Adrenal gland (tissue), 5 donors: Measurements from ENCODE around the gene SCN1A.

Source experiments
- POLR2A ChIP-seq, 2 donors: fragments of 450-650 bp; IDR thresholded peaks; one replicate each; pipeline ENCODE4 v1.6.1; 2017; ENCODE audit warnings: antibody characterized with exemption in 2 of 2, mild to moderate bottlenecking in 2 of 2, moderate library complexity in 1 of 2
- TF ChIP-seq, protein P1 (sequence below), 6 experiments: fragments of 450-650 bp in 4 of 6; fragments of 200-600 bp in 2 of 6; sonication (generic) in 1 of 6; IDR thresholded peaks; 1 replicate in 5 of 6; 2 replicates in 1 of 6; pipeline versions ENCODE4 v1.5.1 to v1.8.0; 2016 to 2021; ENCODE audit warnings: antibody characterized with exemption in 6 of 6, mild to moderate bottlenecking in 2 of 6, moderate library complexity in 1 of 6
- donor health status: DM: no; HTN: no; CAD: no.

DNA sequence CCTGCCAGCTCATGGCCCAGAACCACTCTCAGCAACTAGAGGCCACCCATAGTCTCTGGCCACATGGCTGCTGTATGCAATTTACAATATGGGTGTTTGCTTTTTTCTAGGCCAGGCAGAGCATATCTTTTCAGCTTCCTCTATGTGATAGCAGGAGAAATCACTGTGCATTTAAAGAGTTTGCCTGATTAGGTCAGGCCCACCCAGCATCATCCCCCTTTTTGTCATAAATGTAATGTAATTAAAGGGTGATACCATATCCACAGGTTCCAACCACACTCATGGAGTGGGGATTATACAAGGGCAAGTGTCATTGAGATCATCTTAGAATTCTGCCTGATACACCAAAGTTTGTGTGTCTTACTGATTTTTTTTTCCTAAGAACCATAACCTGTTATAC lies 102.5 kb downstream of the SCN1A start:
- TF ChIP-seq, protein P1, sequence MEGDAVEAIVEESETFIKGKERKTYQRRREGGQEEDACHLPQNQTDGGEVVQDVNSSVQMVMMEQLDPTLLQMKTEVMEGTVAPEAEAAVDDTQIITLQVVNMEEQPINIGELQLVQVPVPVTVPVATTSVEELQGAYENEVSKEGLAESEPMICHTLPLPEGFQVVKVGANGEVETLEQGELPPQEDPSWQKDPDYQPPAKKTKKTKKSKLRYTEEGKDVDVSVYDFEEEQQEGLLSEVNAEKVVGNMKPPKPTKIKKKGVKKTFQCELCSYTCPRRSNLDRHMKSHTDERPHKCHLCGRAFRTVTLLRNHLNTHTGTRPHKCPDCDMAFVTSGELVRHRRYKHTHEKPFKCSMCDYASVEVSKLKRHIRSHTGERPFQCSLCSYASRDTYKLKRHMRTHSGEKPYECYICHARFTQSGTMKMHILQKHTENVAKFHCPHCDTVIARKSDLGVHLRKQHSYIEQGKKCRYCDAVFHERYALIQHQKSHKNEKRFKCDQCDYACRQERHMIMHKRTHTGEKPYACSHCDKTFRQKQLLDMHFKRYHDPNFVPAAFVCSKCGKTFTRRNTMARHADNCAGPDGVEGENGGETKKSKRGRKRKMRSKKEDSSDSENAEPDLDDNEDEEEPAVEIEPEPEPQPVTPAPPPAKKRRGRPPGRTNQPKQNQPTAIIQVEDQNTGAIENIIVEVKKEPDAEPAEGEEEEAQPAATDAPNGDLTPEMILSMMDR (IDR thresholded peaks at IDR 0.05) = no peak
- TF ChIP-seq POLR2A (IDR thresholded peaks at IDR 0.05) = no peak
